CD14-positive monocyte (primary cell): ENCODE data around the gene ROBO1. TPM values are rescaled to one million over a fixed set of nuclear protein-coding genes. Genes with fewer than 3 reads are reported as not detected.

ENCODE experiments used
- DNase-seq, 3 donors: peaks; one replicate each; pipeline ENCODE4 v3.0.0-alpha.2; 2011 to 2022
- H2AFZ ChIP-seq: 2 replicates; pipeline ENCODE4 v1.6.0; 2012; ENCODE audit warnings: mild to moderate bottlenecking, low read depth, low read length, inconsistent platforms; ENCODE audit not compliant: insufficient read depth, poor library complexity, severe bottlenecking
- H3K27ac ChIP-seq, 2 donors: 1 replicate in 1 of 2; 2 replicates in 1 of 2; pipeline ENCODE4 v1.5.1; 2012 to 2013; ENCODE audit warnings: low read length in 2 of 2, control low read depth in 1 of 2, inconsistent platforms in 1 of 2, low read depth in 1 of 2, mild to moderate bottlenecking in 1 of 2
- H3K27me3 ChIP-seq, 2 donors: one replicate each; pipeline versions ENCODE4 v1.6.0 to v1.6.1; 2011 to 2013; ENCODE audit warnings: low read length in 2 of 2; ENCODE audit not compliant: control insufficient read depth in 2 of 2, insufficient read depth in 2 of 2
- H3K36me3 ChIP-seq, 2 donors: replicated peaks in 1 of 2; 1 replicate in 1 of 2; 2 replicates in 1 of 2; pipeline versions ENCODE4 v1.5.1 to v1.6.1; 2012 to 2013; ENCODE audit warnings: low read length in 2 of 2, control low read depth in 1 of 2, inconsistent platforms in 1 of 2, mild to moderate bottlenecking in 1 of 2; ENCODE audit not compliant: insufficient read depth in 2 of 2, control insufficient read depth in 1 of 2
- H3K4me1 ChIP-seq, 2 donors: 1 replicate in 1 of 2; 2 replicates in 1 of 2; pipeline versions ENCODE4 v1.5.1 to v1.6.1; 2012 to 2013; ENCODE audit warnings: low read length in 2 of 2, control low read depth in 1 of 2, inconsistent platforms in 1 of 2, mild to moderate bottlenecking in 1 of 2, moderate library complexity in 1 of 2; ENCODE audit not compliant: insufficient read depth in 2 of 2, control insufficient read depth in 1 of 2
- H3K4me2 ChIP-seq: replicated peaks from 2 replicates; pipeline ENCODE3; 2012; ENCODE audit warnings: low read length, moderate library complexity, mild to moderate bottlenecking; ENCODE audit not compliant: poor library complexity, severe bottlenecking; ENCODE audit errors: extremely low read depth
- H3K4me3 ChIP-seq, 3 experiments: fragments of 200-600 bp in 1 of 3; sonication (generic) in 1 of 3; replicated peaks in 1 of 3; 1 replicate in 2 of 3; 2 replicates in 1 of 3; pipeline ENCODE4 v1.5.1; 2011 to 2013; ENCODE audit warnings: low read length in 3 of 3, mild to moderate bottlenecking in 3 of 3, control low read depth in 2 of 3, low read depth in 2 of 3, inconsistent platforms in 1 of 3, moderate library complexity in 1 of 3
- H3K79me2 ChIP-seq: 2 replicates; pipeline ENCODE4 v1.6.0; 2012; ENCODE audit warnings: mild to moderate bottlenecking, control low read depth, inconsistent platforms, low read length, moderate library complexity; ENCODE audit not compliant: insufficient read depth
- H3K9ac ChIP-seq: 2 replicates; pipeline ENCODE4 v1.6.0; 2017; ENCODE audit warnings: low read length, mild to moderate bottlenecking; ENCODE audit not compliant: insufficient read depth, poor library complexity, severe bottlenecking
- H3K9me3 ChIP-seq, 2 donors: replicated peaks in 1 of 2; 1 replicate in 1 of 2; 2 replicates in 1 of 2; pipeline versions ENCODE4 v1.5.1 to v1.6.1; 2012 to 2013; ENCODE audit warnings: low read length in 2 of 2, control low read depth in 1 of 2; ENCODE audit not compliant: control insufficient read depth in 1 of 2, insufficient read depth in 1 of 2
- H4K20me1 ChIP-seq: 2 replicates; pipeline ENCODE4 v1.6.0; 2012; ENCODE audit warnings: mild to moderate bottlenecking, low read length, control low read depth, moderate library complexity; ENCODE audit not compliant: insufficient read depth
- H3K27ac Mint-ChIP-seq, 7 donors: one replicate each; pipeline ENCODE4 v1.8.0; 2020; ENCODE audit warnings: mild to moderate bottlenecking in 7 of 7, mixed read lengths in 7 of 7, moderate library complexity in 6 of 7, inconsistent platforms in 2 of 7
- H3K27me3 Mint-ChIP-seq, 3 donors: one replicate each; pipeline ENCODE4 v1.8.0; 2021 to 2022; ENCODE audit warnings: low read depth in 3 of 3, mild to moderate bottlenecking in 3 of 3, mixed read lengths in 3 of 3, moderate library complexity in 3 of 3, inconsistent platforms in 1 of 3
- H3K36me3 Mint-ChIP-seq, 2 donors: one replicate each; pipeline ENCODE4 v1.8.0; 2020; ENCODE audit warnings: mixed read lengths in 2 of 2, inconsistent platforms in 1 of 2, mild to moderate bottlenecking in 1 of 2
- H3K4me1 Mint-ChIP-seq: one replicate; pipeline ENCODE4 v1.8.0; 2020; ENCODE audit warnings: mild to moderate bottlenecking, mixed read lengths
- H3K4me3 Mint-ChIP-seq, 2 donors: one replicate each; pipeline ENCODE4 v1.8.0; 2020; ENCODE audit warnings: mild to moderate bottlenecking in 2 of 2, mixed read lengths in 2 of 2, moderate library complexity in 1 of 2
- H3K9me3 Mint-ChIP-seq, 7 donors: one replicate each; pipeline ENCODE4 v1.8.0; 2020 to 2022; ENCODE audit warnings: mixed read lengths in 7 of 7, mild to moderate bottlenecking in 6 of 7, moderate library complexity in 6 of 7, inconsistent platforms in 2 of 7
- CTCF ChIP-seq: fragments of 200-600 bp; IDR thresholded peaks from one replicate; pipeline ENCODE4 v1.8.0; 2022; ENCODE audit warnings: antibody characterized with exemption, mild to moderate bottlenecking
- WGBS: methylation state at CpG from one replicate; pipeline ENCODE4 v1.1.5; 2013; ENCODE audit warnings: missing lambda C conversion rate; ENCODE audit not compliant: insufficient coverage; 5-methylcytosine and 5-hydroxymethylcytosine counted together
- intact Hi-C, 2 donors: fragments of 100-400 bp; cut with micrococcal nuclease; formaldehyde crosslinking; loops; one replicate each; pipeline versions ENCODE4 v1.15.0 to v1.15.1; 2023
- polyA plus RNA-seq, 3 donors: library from polyadenylated mRNA; depleted of rRNA in 1 of 3; unstranded in 2 of 3; stranded (reverse) in 1 of 3; fragments of 300-500 nt in 2 of 3; fragments of >200 nt in 1 of 3; fragmentation: Illumina TruSeq in 2 of 3; gene quantifications; 1 replicate in 2 of 3; 2 replicates in 1 of 3; pipeline ENCODE4 v1.2.3, GENCODE V29; 2012 to 2021

Gene ROBO1
- polyA plus RNA-seq, 3 donors = 0.09 to 0.10 TPM; not detected in 1

- H3K36me3 ChIP-seq = no peaks in the 10 kb centered on the region
- no peaks in the 10 kb centered on the region for H3K4me1 ChIP-seq
- intact Hi-C loops = no loop called here
- H3K4me3 ChIP-seq = no peak overlapping the region
- no peaks in the 10 kb centered on the region for H3K4me1 Mint-ChIP-seq
- H3K27ac ChIP-seq = no peak overlapping the region
- no peak overlapping the region for H3K4me3 Mint-ChIP-seq
- H4K20me1 ChIP-seq = no peaks in the 10 kb centered on the region
- H3K79me2 ChIP-seq = no peaks in the 10 kb centered on the region
- no peaks in the 10 kb centered on the region for H3K9me3 ChIP-seq
- no CpG with 5 or more reads among the region's 2 CpGs for WGBS
- no peak overlapping the region for H3K4me2 ChIP-seq
- H3K27ac Mint-ChIP-seq = no peak overlapping the region
- no peaks in the 10 kb centered on the region for H3K36me3 Mint-ChIP-seq
- H3K27me3 ChIP-seq = no peaks in the 10 kb centered on the region
- DNase-seq = no peak
- H3K9ac ChIP-seq = no peak overlapping the region
- TF ChIP-seq CTCF = no peak
- H2AFZ ChIP-seq = no peak overlapping the region
- peaks cover 0 to 10% (median 1%) of the 10 kb centered on the region in 7 donors for H3K9me3 Mint-ChIP-seq
- H3K27me3 Mint-ChIP-seq = no peaks in the 10 kb centered on the region
These were observed 38.7 kb downstream of the ROBO1 start for GRCh38 chr3:79729096-79729495.

- peaks cover 0 to 6% (median 0%) of the 10 kb centered on the region in 7 donors for H3K9me3 Mint-ChIP-seq
- Histone ChIP-seq H3K4me1 (no peaks in the 10 kb centered on the region), H3K9ac (no peak overlapping the region), H3K4me3 (no peak overlapping the region), H2AFZ (no peak overlapping the region), H3K36me3 (no peaks in the 10 kb centered on the region), H3K27ac (no peak overlapping the region), H3K4me2 (no peak overlapping the region), H4K20me1 (no peaks in the 10 kb centered on the region), H3K79me2 (no peaks in the 10 kb centered on the region), H3K27me3 (no peaks in the 10 kb centered on the region), H3K9me3 (no peaks in the 10 kb centered on the region)
- no peaks in the 10 kb centered on the region for H3K4me1 Mint-ChIP-seq
- intact Hi-C loops = no loop called here
- no peak for TF ChIP-seq CTCF
- WGBS = 83% methylated on average over 1 of the region's 1 CpG
- H3K4me3 Mint-ChIP-seq = no peak overlapping the region
- DNase-seq = no peak
- no peaks in the 10 kb centered on the region for H3K36me3 Mint-ChIP-seq
- H3K27ac Mint-ChIP-seq = no peak overlapping the region
- H3K27me3 Mint-ChIP-seq = no peaks in the 10 kb centered on the region
These were observed 41.0 kb downstream of the ROBO1 start for GRCh38 chr3:79726786-79727185.
